ENCODE measurements around the gene MAGED2.

DNA sequence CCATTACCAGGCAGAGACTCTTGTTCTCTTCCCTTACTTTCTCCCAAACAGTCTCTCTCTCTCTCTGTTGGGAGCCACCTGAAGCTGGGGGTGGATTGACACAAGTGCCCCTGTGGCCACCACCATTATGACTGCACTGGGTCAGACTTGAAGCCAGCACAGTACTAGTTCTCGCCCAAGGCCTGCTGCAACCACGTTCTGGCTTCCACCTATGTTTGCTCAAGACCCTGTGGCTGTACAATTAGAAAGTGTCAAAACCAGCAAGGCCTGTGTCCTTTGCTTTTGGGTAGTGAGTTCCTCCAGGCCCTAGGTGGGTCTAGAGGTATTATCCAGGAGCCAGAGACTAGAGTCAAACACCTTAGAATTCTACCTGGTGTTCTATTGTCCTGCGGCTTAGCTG, 31.0 kb downstream of the MAGED2 start:
- no peak for TF ChIP-seq EZH2 (IDR thresholded peaks at IDR 0.05; ENCODE audit: borderline replicate concordance)
- TF ChIP-seq, protein P1, sequence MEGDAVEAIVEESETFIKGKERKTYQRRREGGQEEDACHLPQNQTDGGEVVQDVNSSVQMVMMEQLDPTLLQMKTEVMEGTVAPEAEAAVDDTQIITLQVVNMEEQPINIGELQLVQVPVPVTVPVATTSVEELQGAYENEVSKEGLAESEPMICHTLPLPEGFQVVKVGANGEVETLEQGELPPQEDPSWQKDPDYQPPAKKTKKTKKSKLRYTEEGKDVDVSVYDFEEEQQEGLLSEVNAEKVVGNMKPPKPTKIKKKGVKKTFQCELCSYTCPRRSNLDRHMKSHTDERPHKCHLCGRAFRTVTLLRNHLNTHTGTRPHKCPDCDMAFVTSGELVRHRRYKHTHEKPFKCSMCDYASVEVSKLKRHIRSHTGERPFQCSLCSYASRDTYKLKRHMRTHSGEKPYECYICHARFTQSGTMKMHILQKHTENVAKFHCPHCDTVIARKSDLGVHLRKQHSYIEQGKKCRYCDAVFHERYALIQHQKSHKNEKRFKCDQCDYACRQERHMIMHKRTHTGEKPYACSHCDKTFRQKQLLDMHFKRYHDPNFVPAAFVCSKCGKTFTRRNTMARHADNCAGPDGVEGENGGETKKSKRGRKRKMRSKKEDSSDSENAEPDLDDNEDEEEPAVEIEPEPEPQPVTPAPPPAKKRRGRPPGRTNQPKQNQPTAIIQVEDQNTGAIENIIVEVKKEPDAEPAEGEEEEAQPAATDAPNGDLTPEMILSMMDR (IDR thresholded peaks at IDR 0.05; ENCODE audit: poor library complexity) = no peak

Data from hepatocyte (in vitro differentiated cells).